ENCODE results near the gene CCDC17.

GRCh38 chr1:45660336-45660735, 36.5 kb upstream of the CCDC17 start:
- TF ChIP-seq POLR2A (IDR thresholded peaks at IDR 0.05) (no peak), CTCF (IDR thresholded peaks at IDR 0.05) (no peak), POLR2AphosphoS5 (IDR thresholded peaks at IDR 0.05) (no peak), EP300 (IDR thresholded peaks at IDR 0.05) (no peak)

Data from suprapubic skin (tissue), 4 donors.